CD14-positive monocyte (primary cell): ENCODE measurements around the gene PRPF40B. TPM values are rescaled to one million over a fixed set of nuclear protein-coding genes. Genes with fewer than 3 reads are reported as not detected.
A peak's percentile ranks its signal among the peaks of the same experiment; 100 is the strongest.

Experiments
- DNase-seq, 3 donors: peaks; one replicate each; pipeline ENCODE4 v3.0.0-alpha.2; 2011 to 2022
- H2AFZ ChIP-seq: 2 replicates; pipeline ENCODE4 v1.6.0; 2012; ENCODE audit warnings: mild to moderate bottlenecking, low read depth, low read length, inconsistent platforms; ENCODE audit not compliant: insufficient read depth, poor library complexity, severe bottlenecking
- H3K27ac ChIP-seq, 2 donors: 1 replicate in 1 of 2; 2 replicates in 1 of 2; pipeline ENCODE4 v1.5.1; 2012 to 2013; ENCODE audit warnings: low read length in 2 of 2, control low read depth in 1 of 2, inconsistent platforms in 1 of 2, low read depth in 1 of 2, mild to moderate bottlenecking in 1 of 2
- H3K27me3 ChIP-seq, 2 donors: one replicate each; pipeline versions ENCODE4 v1.6.0 to v1.6.1; 2011 to 2013; ENCODE audit warnings: low read length in 2 of 2; ENCODE audit not compliant: control insufficient read depth in 2 of 2, insufficient read depth in 2 of 2
- H3K36me3 ChIP-seq, 2 donors: replicated peaks in 1 of 2; 1 replicate in 1 of 2; 2 replicates in 1 of 2; pipeline versions ENCODE4 v1.5.1 to v1.6.1; 2012 to 2013; ENCODE audit warnings: low read length in 2 of 2, control low read depth in 1 of 2, inconsistent platforms in 1 of 2, mild to moderate bottlenecking in 1 of 2; ENCODE audit not compliant: insufficient read depth in 2 of 2, control insufficient read depth in 1 of 2
- H3K4me1 ChIP-seq, 2 donors: 1 replicate in 1 of 2; 2 replicates in 1 of 2; pipeline versions ENCODE4 v1.5.1 to v1.6.1; 2012 to 2013; ENCODE audit warnings: low read length in 2 of 2, control low read depth in 1 of 2, inconsistent platforms in 1 of 2, mild to moderate bottlenecking in 1 of 2, moderate library complexity in 1 of 2; ENCODE audit not compliant: insufficient read depth in 2 of 2, control insufficient read depth in 1 of 2
- H3K4me2 ChIP-seq: replicated peaks from 2 replicates; pipeline ENCODE3; 2012; ENCODE audit warnings: low read length, moderate library complexity, mild to moderate bottlenecking; ENCODE audit not compliant: poor library complexity, severe bottlenecking; ENCODE audit errors: extremely low read depth
- H3K4me3 ChIP-seq, 3 experiments: fragments of 200-600 bp in 1 of 3; sonication (generic) in 1 of 3; replicated peaks in 1 of 3; 1 replicate in 2 of 3; 2 replicates in 1 of 3; pipeline ENCODE4 v1.5.1; 2011 to 2013; ENCODE audit warnings: low read length in 3 of 3, mild to moderate bottlenecking in 3 of 3, control low read depth in 2 of 3, low read depth in 2 of 3, inconsistent platforms in 1 of 3, moderate library complexity in 1 of 3
- H3K79me2 ChIP-seq: 2 replicates; pipeline ENCODE4 v1.6.0; 2012; ENCODE audit warnings: mild to moderate bottlenecking, control low read depth, inconsistent platforms, low read length, moderate library complexity; ENCODE audit not compliant: insufficient read depth
- H3K9ac ChIP-seq: 2 replicates; pipeline ENCODE4 v1.6.0; 2017; ENCODE audit warnings: low read length, mild to moderate bottlenecking; ENCODE audit not compliant: insufficient read depth, poor library complexity, severe bottlenecking
- H3K9me3 ChIP-seq, 2 donors: replicated peaks in 1 of 2; 1 replicate in 1 of 2; 2 replicates in 1 of 2; pipeline versions ENCODE4 v1.5.1 to v1.6.1; 2012 to 2013; ENCODE audit warnings: low read length in 2 of 2, control low read depth in 1 of 2; ENCODE audit not compliant: control insufficient read depth in 1 of 2, insufficient read depth in 1 of 2
- H4K20me1 ChIP-seq: 2 replicates; pipeline ENCODE4 v1.6.0; 2012; ENCODE audit warnings: mild to moderate bottlenecking, low read length, control low read depth, moderate library complexity; ENCODE audit not compliant: insufficient read depth
- H3K27ac Mint-ChIP-seq, 7 donors: one replicate each; pipeline ENCODE4 v1.8.0; 2020; ENCODE audit warnings: mild to moderate bottlenecking in 7 of 7, mixed read lengths in 7 of 7, moderate library complexity in 6 of 7, inconsistent platforms in 2 of 7
- H3K27me3 Mint-ChIP-seq, 3 donors: one replicate each; pipeline ENCODE4 v1.8.0; 2021 to 2022; ENCODE audit warnings: low read depth in 3 of 3, mild to moderate bottlenecking in 3 of 3, mixed read lengths in 3 of 3, moderate library complexity in 3 of 3, inconsistent platforms in 1 of 3
- H3K36me3 Mint-ChIP-seq, 2 donors: one replicate each; pipeline ENCODE4 v1.8.0; 2020; ENCODE audit warnings: mixed read lengths in 2 of 2, inconsistent platforms in 1 of 2, mild to moderate bottlenecking in 1 of 2
- H3K4me1 Mint-ChIP-seq: one replicate; pipeline ENCODE4 v1.8.0; 2020; ENCODE audit warnings: mild to moderate bottlenecking, mixed read lengths
- H3K4me3 Mint-ChIP-seq, 2 donors: one replicate each; pipeline ENCODE4 v1.8.0; 2020; ENCODE audit warnings: mild to moderate bottlenecking in 2 of 2, mixed read lengths in 2 of 2, moderate library complexity in 1 of 2
- H3K9me3 Mint-ChIP-seq, 7 donors: one replicate each; pipeline ENCODE4 v1.8.0; 2020 to 2022; ENCODE audit warnings: mixed read lengths in 7 of 7, mild to moderate bottlenecking in 6 of 7, moderate library complexity in 6 of 7, inconsistent platforms in 2 of 7
- WGBS: methylation state at CpG from one replicate; pipeline ENCODE4 v1.1.5; 2013; ENCODE audit warnings: missing lambda C conversion rate; ENCODE audit not compliant: insufficient coverage; 5-methylcytosine and 5-hydroxymethylcytosine counted together
- intact Hi-C, 2 donors: fragments of 100-400 bp; cut with micrococcal nuclease; formaldehyde crosslinking; loops; one replicate each; pipeline versions ENCODE4 v1.15.0 to v1.15.1; 2023
- polyA plus RNA-seq, 3 donors: library from polyadenylated mRNA; depleted of rRNA in 1 of 3; unstranded in 2 of 3; stranded (reverse) in 1 of 3; fragments of 300-500 nt in 2 of 3; fragments of >200 nt in 1 of 3; fragmentation: Illumina TruSeq in 2 of 3; gene quantifications; 1 replicate in 2 of 3; 2 replicates in 1 of 3; pipeline ENCODE4 v1.2.3, GENCODE V29; 2012 to 2021
- TF ChIP-seq, protein P1 (sequence below): fragments of 200-600 bp; IDR thresholded peaks from one replicate; pipeline ENCODE4 v1.8.0; 2022; ENCODE audit warnings: antibody characterized with exemption, mild to moderate bottlenecking

The PRPF40B gene
- polyA plus RNA-seq, 3 donors: 0.14 to 1.3 (median 0.57) TPM

DNA sequence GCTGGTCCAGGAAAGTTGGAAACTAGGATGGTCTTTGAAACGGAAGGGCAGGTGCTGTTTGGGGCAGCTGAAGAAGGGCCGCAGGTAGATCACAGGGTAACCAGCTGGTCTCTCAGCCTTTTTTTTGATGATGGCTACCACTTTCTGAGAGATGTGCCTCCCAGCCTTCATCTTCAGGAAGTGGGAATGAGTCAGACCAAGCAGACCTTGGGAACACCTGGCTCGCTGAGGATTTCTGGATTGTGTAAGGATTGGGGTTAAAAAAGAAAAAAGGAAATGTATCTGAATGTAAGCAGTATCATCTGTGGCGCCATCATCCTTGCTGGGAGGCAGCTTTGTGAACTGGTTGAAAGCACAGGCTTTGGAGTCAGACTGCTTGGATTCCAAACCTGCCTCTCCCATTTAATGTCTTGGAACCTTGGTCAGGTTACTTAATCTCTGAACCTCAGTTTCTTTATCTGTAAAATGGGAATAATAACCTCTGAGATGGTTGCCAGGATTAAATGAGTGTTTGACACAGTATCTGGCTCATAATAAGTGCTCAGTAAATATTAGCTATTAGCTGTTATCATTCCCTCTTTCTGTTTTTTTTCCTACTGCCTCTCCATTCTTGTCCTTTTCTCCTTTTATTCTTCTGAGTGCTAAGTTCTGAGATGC, 1.7 kb downstream of the PRPF40B start:
- H3K4me2 ChIP-seq: no peak overlapping the region

DNA sequence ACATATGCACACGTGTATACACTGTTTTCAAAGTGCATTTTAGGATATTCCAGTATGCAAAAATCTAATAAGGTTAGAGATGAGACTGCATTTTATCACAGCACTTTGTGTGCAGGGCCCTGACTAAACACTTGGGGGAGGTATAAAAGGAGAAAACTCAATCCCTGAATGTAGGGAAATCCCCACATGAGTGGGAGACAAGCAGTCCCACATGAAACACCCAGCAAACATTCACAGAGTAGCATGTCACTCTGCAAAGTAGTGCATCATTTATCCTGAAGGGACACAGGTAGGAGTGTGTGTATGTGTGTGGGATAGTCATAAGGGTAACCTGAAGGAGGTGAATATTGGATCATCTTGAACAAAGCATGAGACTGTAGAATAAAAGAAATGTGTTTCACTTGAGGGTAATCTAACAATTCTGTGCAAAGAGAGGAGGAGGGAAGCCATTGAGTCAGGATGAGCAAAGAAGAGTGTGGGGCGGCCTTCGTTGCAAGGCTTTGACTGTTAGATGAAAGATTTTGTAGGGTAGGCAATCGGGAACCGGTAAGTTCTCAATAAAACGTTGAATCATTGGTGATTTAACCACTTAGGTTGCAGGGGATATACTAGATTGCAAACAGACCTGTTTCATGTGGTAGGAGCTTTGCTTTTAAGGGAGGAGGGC, 2.9 kb downstream of the PRPF40B start:
- 91% methylated on average over 5 of the region's 6 CpGs for WGBS
- no peaks in the 10 kb centered on the region for H3K36me3 Mint-ChIP-seq
- no peak overlapping the region for H3K4me2 ChIP-seq
- H3K27me3 Mint-ChIP-seq: peaks cover 20 to 23% (median 22%) of the 10 kb centered on the region in 3 donors
- intact Hi-C loops: no loop called here
- peaks cover 0 to 4% (median 2%) of the 10 kb centered on the region in 7 donors for H3K9me3 Mint-ChIP-seq
- no peak overlapping the region for H2AFZ ChIP-seq
- peaks cover 18 to 22% of the 10 kb centered on the region in 2 donors for H3K4me1 ChIP-seq
- H3K79me2 ChIP-seq: no peaks in the 10 kb centered on the region
- peaks cover 29% of the 10 kb centered on the region for H3K4me1 Mint-ChIP-seq
- H3K27ac Mint-ChIP-seq: no peak overlapping the region
- no peak overlapping the region for H3K4me3 ChIP-seq
- no peak overlapping the region for H3K4me3 Mint-ChIP-seq
- DNase-seq: no peak
- no peaks in the 10 kb centered on the region for H4K20me1 ChIP-seq
- no peaks in the 10 kb centered on the region for H3K36me3 ChIP-seq
- no peak overlapping the region for H3K27ac ChIP-seq
- no peaks in the 10 kb centered on the region for H3K9me3 ChIP-seq
- H3K9ac ChIP-seq: no peak overlapping the region
- TF ChIP-seq, protein P1, sequence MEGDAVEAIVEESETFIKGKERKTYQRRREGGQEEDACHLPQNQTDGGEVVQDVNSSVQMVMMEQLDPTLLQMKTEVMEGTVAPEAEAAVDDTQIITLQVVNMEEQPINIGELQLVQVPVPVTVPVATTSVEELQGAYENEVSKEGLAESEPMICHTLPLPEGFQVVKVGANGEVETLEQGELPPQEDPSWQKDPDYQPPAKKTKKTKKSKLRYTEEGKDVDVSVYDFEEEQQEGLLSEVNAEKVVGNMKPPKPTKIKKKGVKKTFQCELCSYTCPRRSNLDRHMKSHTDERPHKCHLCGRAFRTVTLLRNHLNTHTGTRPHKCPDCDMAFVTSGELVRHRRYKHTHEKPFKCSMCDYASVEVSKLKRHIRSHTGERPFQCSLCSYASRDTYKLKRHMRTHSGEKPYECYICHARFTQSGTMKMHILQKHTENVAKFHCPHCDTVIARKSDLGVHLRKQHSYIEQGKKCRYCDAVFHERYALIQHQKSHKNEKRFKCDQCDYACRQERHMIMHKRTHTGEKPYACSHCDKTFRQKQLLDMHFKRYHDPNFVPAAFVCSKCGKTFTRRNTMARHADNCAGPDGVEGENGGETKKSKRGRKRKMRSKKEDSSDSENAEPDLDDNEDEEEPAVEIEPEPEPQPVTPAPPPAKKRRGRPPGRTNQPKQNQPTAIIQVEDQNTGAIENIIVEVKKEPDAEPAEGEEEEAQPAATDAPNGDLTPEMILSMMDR: peak; percentile 8
- peaks cover 6 to 13% of the 10 kb centered on the region in 2 donors for H3K27me3 ChIP-seq

More for the DNA sequence above, 1.7 kb downstream of the PRPF40B start:
- Histone ChIP-seq H3K9ac (no peak overlapping the region), H3K27me3 (peaks cover 10 to 26% of the 10 kb centered on the region in 2 donors), H3K27ac (no peak overlapping the region), H3K36me3 (no peaks in the 10 kb centered on the region), H3K4me1 (peaks cover 18 to 22% of the 10 kb centered on the region in 2 donors), H3K4me3 (no peak overlapping the region), H4K20me1 (no peaks in the 10 kb centered on the region), H3K79me2 (no peaks in the 10 kb centered on the region), H2AFZ (no peak overlapping the region), H3K9me3 (no peaks in the 10 kb centered on the region)
- Mint-ChIP-seq H3K36me3 (no peaks in the 10 kb centered on the region), H3K27me3 (peaks cover 29 to 36% (median 30%) of the 10 kb centered on the region in 3 donors), H3K9me3 (peaks cover 0 to 6% (median 2%) of the 10 kb centered on the region in 7 donors), H3K4me1 (peaks cover 29% of the 10 kb centered on the region), H3K27ac (peak overlapping the region in 2 of 7 donors; percentile 8 to 64), H3K4me3 (no peak overlapping the region)
- no peak for DNase-seq
- 42% methylated on average over 4 of the region's 4 CpGs for WGBS
- intact Hi-C loops: no loop called here
- TF ChIP-seq, protein P1: no peak
